GM18499 (cell line): Measurements from ENCODE around the gene IQCB1.
"Not testable (repeated sequence)": the region's sequence is repeated elsewhere in the genome, so short reads cannot be mapped to it uniquely, and the experiment has no call there.

Experiments
- ATAC-seq: cut with Tn5 transposase; IDR thresholded peaks from one replicate; pipeline ENCODE4 v1.9.1; 2021; ENCODE audit warnings: moderate number of reproducible peaks; ENCODE audit not compliant: insufficient read depth, unreplicated experiment

IQCB1 gene

GRCh38 chr3:121749276-121750086 lies 85.4 kb downstream of the IQCB1 start, which contains the start of gene GOLGB1:
TSS of gene GOLGB1 (minus strand) at chr3:121749741. CDS start at chr3:121730971, 18,770 bp downstream.
- ATAC-seq = peak; percentile 98

GRCh38 chr3:121748680-121749275 lies 86.1 kb downstream of the IQCB1 start:
- no peak for ATAC-seq

GRCh38 chr3:121747976-121748375 lies 86.9 kb downstream of the IQCB1 start:
- ATAC-seq = no peak

- ATAC-seq = not testable (repeated sequence)
Observed at GRCh38 chr3:121743106-121743505, 91.8 kb downstream of the IQCB1 start.

- no peak for ATAC-seq
Observed at GRCh38 chr3:121740896-121741295, 94.0 kb downstream of the IQCB1 start.

GRCh38 chr3:121739902-121740301 lies 95.0 kb downstream of the IQCB1 start:
- ATAC-seq = no peak

DNA sequence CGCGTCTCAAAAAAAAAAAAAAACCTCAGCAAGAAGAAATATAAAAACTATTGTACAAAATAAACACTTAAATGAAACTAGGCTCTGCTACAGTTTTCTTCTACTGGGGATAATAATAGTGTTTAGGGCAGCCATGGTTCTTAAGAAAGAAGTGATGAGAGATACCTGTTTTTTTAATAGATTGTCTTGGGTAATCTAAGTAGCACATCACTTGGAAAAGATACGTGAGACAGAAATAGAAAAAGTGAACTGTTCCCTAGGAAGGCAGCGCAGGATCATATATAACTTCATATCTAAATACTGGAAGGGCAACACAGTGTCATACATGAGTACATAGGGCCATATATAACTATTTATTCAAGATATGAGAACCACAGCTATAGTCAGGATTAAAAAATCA lies 97.2 kb downstream of the IQCB1 start:
- ATAC-seq = no peak

- no peak for ATAC-seq
Observed at GRCh38 chr3:121736112-121736511, 98.7 kb downstream of the IQCB1 start.

- peak; percentile 93 for ATAC-seq
Observed at GRCh38 chr3:121735047-121735696, 99.7 kb downstream of the IQCB1 start.

GRCh38 chr3:121730940-121731687 lies 103.7 kb downstream of the IQCB1 start:
- no peak for ATAC-seq

DNA sequence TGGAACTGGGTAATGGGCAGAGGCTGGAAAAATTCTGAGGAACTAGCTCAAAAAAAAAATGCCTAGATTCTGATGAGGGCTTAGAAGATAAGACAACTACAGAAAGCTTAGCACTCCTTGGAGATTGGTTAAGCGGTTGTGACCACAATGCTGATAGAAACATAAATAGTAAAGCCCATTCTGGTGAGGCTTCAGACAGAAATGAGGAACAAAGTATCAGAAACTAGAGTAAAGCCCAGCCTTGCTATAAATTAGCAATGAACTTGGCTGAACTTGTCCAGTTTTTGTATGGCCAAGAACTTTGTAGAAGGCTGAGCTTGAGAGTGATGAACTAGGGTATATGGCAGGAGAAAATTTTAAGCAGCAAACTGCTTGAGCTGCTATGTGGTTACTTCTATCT lies 110.7 kb downstream of the IQCB1 start:
- ATAC-seq = peak; percentile 71

DNA sequence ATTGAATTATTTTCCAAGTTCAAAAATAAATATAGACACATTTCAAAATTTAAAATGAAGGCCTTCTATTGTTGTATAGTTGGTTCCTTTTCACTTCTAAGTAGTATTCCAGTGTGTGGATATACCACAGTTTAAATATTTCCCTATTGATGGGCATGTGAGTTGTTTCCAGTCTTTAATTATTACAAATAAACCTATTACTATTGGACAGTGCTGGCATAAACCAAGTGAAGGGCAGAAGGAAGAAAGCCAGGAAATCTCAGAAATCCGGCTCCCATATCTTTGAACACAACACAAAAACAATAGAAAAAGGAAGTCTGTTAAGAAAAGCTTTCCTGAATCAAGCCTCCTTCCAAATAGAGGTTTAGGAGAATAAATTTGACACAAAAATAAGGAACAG lies 111.4 kb downstream of the IQCB1 start:
- no peak for ATAC-seq

GRCh38 chr3:121722411-121722810 lies 112.4 kb downstream of the IQCB1 start:
- ATAC-seq = no peak

DNA sequence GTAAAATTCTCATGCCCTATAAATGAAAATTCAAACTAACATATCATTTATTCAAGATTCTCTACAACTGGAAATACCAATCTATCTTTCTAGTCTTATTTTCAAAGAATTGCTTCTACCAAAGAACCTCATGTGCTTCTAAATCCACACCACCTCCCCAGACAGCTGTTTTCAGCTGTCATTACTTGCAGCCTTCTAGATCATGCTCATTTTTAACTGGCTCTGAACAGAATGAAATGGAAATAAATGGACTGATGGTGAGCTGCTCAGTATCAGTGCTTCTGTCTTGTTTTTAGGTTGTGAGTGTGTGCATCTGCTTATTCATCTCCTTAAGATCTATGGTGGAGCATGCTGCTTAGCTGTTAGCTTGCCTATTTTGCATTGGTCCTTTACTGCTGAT lies 114.7 kb downstream of the IQCB1 start:
- ATAC-seq = no peak
